ENCODE measurements around the gene SF3B2.

Gene SF3B2

GRCh38 chr11:66100272-66101065 lies 48.3 kb downstream of the SF3B2 start:
- H3K27ac ChIP-seq, result peak overlapping the region; percentile 71
- no peak for TF ChIP-seq CTCF (conservative IDR thresholded peaks at IDR 0.05)

- H3K27ac ChIP-seq, result peak overlapping the region; percentile 71
- no peak for TF ChIP-seq CTCF (conservative IDR thresholded peaks at IDR 0.05)
These were observed 48.9 kb downstream of the SF3B2 start for GRCh38 chr11:66101066-66101464.

- H3K27ac ChIP-seq, result no peak overlapping the region
- TF ChIP-seq CTCF (conservative IDR thresholded peaks at IDR 0.05), result no peak
These were observed 52.0 kb downstream of the SF3B2 start for GRCh38 chr11:66104057-66104638.

DNA sequence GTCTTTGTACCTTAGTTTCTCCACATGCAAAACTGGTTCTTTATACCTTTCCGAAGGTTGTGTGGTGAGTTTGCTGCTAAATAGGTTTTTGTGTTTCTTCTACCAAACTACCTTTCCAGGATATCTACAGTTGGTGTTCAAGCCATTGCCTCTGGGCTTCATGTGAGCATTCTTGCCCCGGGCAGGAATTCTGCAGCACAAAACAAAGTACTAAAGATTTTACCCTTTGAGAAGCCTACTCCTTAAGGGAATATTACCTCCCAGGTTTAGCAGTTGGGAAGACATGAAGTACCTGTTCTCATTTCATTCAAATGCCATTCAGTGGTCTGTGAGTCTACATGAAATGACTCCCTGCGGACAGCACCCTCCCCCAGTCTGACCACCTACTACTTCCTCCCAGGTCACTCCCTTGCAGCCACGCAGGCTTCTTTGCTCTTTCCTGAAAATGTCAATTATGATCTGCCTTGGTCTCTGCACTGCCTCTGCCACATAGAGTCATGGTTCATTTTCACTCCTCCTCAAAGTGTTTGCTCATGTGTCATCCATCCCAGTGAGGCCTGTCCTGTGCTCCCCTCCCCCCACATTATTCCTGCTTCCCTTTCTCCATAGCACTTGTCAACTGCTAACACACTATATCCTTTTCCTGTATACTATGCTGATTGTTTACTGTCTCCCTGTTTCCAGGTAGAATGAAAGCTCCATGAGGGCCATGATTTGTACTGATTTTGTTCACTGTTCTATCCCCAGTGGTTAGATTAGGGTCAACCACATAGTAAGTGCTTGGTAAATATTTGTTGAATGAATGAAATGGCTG lies 54.8 kb downstream of the SF3B2 start:
- no peak for TF ChIP-seq CTCF (conservative IDR thresholded peaks at IDR 0.05)
- H3K27ac ChIP-seq, result no peak overlapping the region

DNA sequence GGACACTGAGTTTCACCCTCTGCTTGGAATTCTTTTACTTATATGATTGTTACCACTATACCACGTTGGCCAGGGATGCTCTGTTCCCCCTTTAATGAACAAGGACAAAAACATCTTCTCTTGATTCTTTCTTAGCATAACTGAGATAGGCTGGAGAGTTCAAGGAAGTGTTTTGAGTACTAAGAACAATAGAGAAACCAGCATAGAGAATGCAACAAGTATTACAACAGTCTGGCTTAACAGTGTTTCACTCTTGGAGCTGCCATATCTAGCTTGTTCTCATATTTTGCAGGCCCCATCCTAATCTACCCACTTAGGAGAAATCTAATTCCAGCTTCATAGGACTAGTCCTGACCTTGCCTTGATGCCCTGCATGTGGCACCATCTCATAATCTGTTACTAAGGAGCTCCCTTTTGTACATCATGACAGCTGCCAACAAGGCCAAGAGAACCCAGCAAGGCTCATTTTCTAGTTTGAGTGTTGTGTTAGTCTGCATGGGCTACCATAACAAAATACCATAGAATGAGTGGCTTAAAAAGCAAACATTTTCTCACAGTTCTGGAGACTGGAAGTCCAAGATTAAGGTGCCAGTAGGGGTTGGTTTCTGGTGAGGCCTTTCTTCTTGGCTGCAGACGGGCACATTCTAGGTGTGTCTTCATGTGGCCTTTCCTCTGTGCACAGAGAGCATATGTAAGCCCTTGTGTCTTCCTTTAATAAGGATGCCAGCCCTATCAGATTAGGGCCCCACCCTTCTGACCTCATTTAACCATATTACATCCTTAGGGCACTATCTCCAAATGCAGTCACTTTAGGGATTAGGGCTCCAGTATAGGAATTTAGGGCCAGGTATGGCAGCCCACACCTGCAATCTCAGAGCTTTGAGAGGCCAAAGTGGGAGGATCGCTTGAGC lies 55.7 kb downstream of the SF3B2 start:
- H3K27ac ChIP-seq, result no peak overlapping the region
- TF ChIP-seq CTCF (conservative IDR thresholded peaks at IDR 0.05), result no peak

GRCh38 chr11:66109294-66109693 lies 57.1 kb downstream of the SF3B2 start:
- no peak overlapping the region for H3K27ac ChIP-seq
- TF ChIP-seq CTCF (conservative IDR thresholded peaks at IDR 0.05), result no peak

All from VCaP (cell line).